CD4-positive, alpha-beta T cell treated with Interleukin-12 subunit alpha and Interleukin-12 subunit beta, for 1 hour (primary cell): ENCODE results near the gene DNM3.

Experiments used
- DNase-seq: peaks from one replicate; pipeline ENCODE4 v3.0.0-alpha.2; 2020

DNM3 gene

GRCh38 chr1:172118618-172119017 lies 277.3 kb downstream of the DNM3 start:
- no peak for DNase-seq

- DNase-seq, result no peak
Observed at GRCh38 chr1:172119184-172119583, 277.9 kb downstream of the DNM3 start.

GRCh38 chr1:172120381-172120780 lies 279.1 kb downstream of the DNM3 start:
- DNase-seq, result no peak

- DNase-seq, result no peak
Observed at GRCh38 chr1:172121081-172121717, 279.9 kb downstream of the DNM3 start.

GRCh38 chr1:172122381-172122780 lies 281.1 kb downstream of the DNM3 start:
- no peak for DNase-seq

- DNase-seq, result no peak
Observed at GRCh38 chr1:172125250-172125649, 284.0 kb downstream of the DNM3 start.

- no peak for DNase-seq
Observed at GRCh38 chr1:172125812-172126430, 284.6 kb downstream of the DNM3 start.

GRCh38 chr1:172132836-172133235 lies 291.5 kb downstream of the DNM3 start:
- no peak for DNase-seq

GRCh38 chr1:172134087-172134731 lies 292.9 kb downstream of the DNM3 start:
- DNase-seq, result no peak

- DNase-seq, result peak; percentile 52
Observed at GRCh38 chr1:172135076-172135672, 293.9 kb downstream of the DNM3 start.

- no peak for DNase-seq
Observed at GRCh38 chr1:172135978-172136610, 294.8 kb downstream of the DNM3 start.

- DNase-seq, result no peak
Observed at GRCh38 chr1:172136925-172137324, 295.6 kb downstream of the DNM3 start.

GRCh38 chr1:172137703-172138454 lies 296.6 kb downstream of the DNM3 start:
- no peak for DNase-seq

GRCh38 chr1:172138634-172139033 lies 297.3 kb downstream of the DNM3 start:
- no peak for DNase-seq

- no peak for DNase-seq
Observed at GRCh38 chr1:172139196-172139595, 297.9 kb downstream of the DNM3 start.

- DNase-seq, result no peak
Observed at GRCh38 chr1:172140072-172140471, 298.8 kb downstream of the DNM3 start.

- DNase-seq, result no peak
Observed at GRCh38 chr1:172140591-172140990, 299.3 kb downstream of the DNM3 start.

GRCh38 chr1:172141341-172141881 lies 300.1 kb downstream of the DNM3 start:
- no peak for DNase-seq

- DNase-seq, result no peak
Observed at GRCh38 chr1:172142324-172142723, 301.0 kb downstream of the DNM3 start.

- no peak for DNase-seq
Observed at GRCh38 chr1:172143384-172144055, 302.2 kb downstream of the DNM3 start.

GRCh38 chr1:172144445-172145061 lies 303.3 kb downstream of the DNM3 start:
- no peak for DNase-seq
